Activated gamma-delta T cell treated with Interleukin-2 at 50 U/mL for 16 hours (primary cell): ENCODE data around the gene EXOC6.

Experiments
- DNase-seq: peaks from one replicate; pipeline ENCODE4 v3.0.0-alpha.2; 2020

The EXOC6 gene

GRCh38 chr10:93067443-93068365 lies 219.4 kb downstream of the EXOC6 start:
- DNase-seq: no peak

GRCh38 chr10:93068411-93069244 lies 220.3 kb downstream of the EXOC6 start:
- no peak for DNase-seq

GRCh38 chr10:93069245-93069561 lies 220.9 kb downstream of the EXOC6 start:
- DNase-seq: no peak

GRCh38 chr10:93070378-93071176 lies 222.3 kb downstream of the EXOC6 start:
- no peak for DNase-seq

GRCh38 chr10:93071177-93071472 lies 222.8 kb downstream of the EXOC6 start:
- no peak for DNase-seq

GRCh38 chr10:93071674-93072224 lies 223.4 kb downstream of the EXOC6 start:
- DNase-seq: no peak

- DNase-seq: no peak
Measured at GRCh38 chr10:93072225-93072712, 223.9 kb downstream of the EXOC6 start.

GRCh38 chr10:93072713-93073538 lies 224.6 kb downstream of the EXOC6 start:
- DNase-seq: no peak

- DNase-seq: no peak
Measured at GRCh38 chr10:93073539-93074146, 225.3 kb downstream of the EXOC6 start, which contains the start of gene CYP26A1. CYP26A1 (plus strand) TSS chr10:93073893; CDS start chr10:93073935, 42 bp downstream.

GRCh38 chr10:93074147-93074596 lies 225.9 kb downstream of the EXOC6 start:
- no peak for DNase-seq

- no peak for DNase-seq
Measured at GRCh38 chr10:93074597-93075368, 226.5 kb downstream of the EXOC6 start.

GRCh38 chr10:93075369-93076221 lies 227.3 kb downstream of the EXOC6 start:
- no peak for DNase-seq

GRCh38 chr10:93076871-93077270 lies 228.6 kb downstream of the EXOC6 start:
- no peak for DNase-seq

- no peak for DNase-seq
Measured at GRCh38 chr10:93077860-93078337, 229.6 kb downstream of the EXOC6 start.

- DNase-seq: no peak
Measured at GRCh38 chr10:93079663-93080349, 231.5 kb downstream of the EXOC6 start.

GRCh38 chr10:93080350-93081046 lies 232.2 kb downstream of the EXOC6 start:
- peak; percentile 37 for DNase-seq

- DNase-seq: no peak
Measured at GRCh38 chr10:93081318-93081717, 233.0 kb downstream of the EXOC6 start.

GRCh38 chr10:93081834-93082233 lies 233.5 kb downstream of the EXOC6 start:
- no peak for DNase-seq
